ENCODE data around the gene TAMALIN.

TAMALIN gene

GRCh38 chr12:51985154-51985835 lies 21.5 kb upstream of the TAMALIN start:
- no peak for DNase-seq

GRCh38 chr12:51986834-51987233 lies 19.9 kb upstream of the TAMALIN start:
- no peak for DNase-seq

GRCh38 chr12:51992246-51992645 lies 14.5 kb upstream of the TAMALIN start:
- DNase-seq = no peak

GRCh38 chr12:51994539-51994820 lies 12.3 kb upstream of the TAMALIN start:
- no peak for DNase-seq

- DNase-seq = no peak
These were observed 11.8 kb upstream of the TAMALIN start for GRCh38 chr12:51994959-51995358.

- no peak for DNase-seq
These were observed 9.6 kb upstream of the TAMALIN start for GRCh38 chr12:51997136-51997535.

- DNase-seq = no peak
These were observed 3.7 kb upstream of the TAMALIN start for GRCh38 chr12:52003016-52003550.

- no peak for DNase-seq
These were observed 3.2 kb upstream of the TAMALIN start for GRCh38 chr12:52003591-52003990.

GRCh38 chr12:52004042-52004648 lies 2.6 kb upstream of the TAMALIN start:
- DNase-seq = no peak

- no peak for DNase-seq
These were observed 1.4 kb upstream of the TAMALIN start for GRCh38 chr12:52005218-52005902.

- no peak for DNase-seq
These were observed 643 bp upstream of the TAMALIN start for GRCh38 chr12:52005903-52006703.

GRCh38 chr12:52007158-52007921 lies 594 bp downstream of the TAMALIN start:
- peak; percentile 54 for DNase-seq

- DNase-seq = no peak
These were observed 1.3 kb downstream of the TAMALIN start for GRCh38 chr12:52007982-52008510.

- no peak for DNase-seq
These were observed 2.5 kb downstream of the TAMALIN start for GRCh38 chr12:52009081-52009751.

- no peak for DNase-seq
These were observed 3.4 kb downstream of the TAMALIN start for GRCh38 chr12:52010152-52010622.

- no peak for DNase-seq
These were observed 4.2 kb downstream of the TAMALIN start for GRCh38 chr12:52010692-52011601.

- no peak for DNase-seq
These were observed 5.0 kb downstream of the TAMALIN start for GRCh38 chr12:52011602-52012214.

GRCh38 chr12:52013626-52014310 lies 7.0 kb downstream of the TAMALIN start:
- no peak for DNase-seq
